BJ (cell line): ENCODE measurements around the gene GPHN. TPM values are rescaled to one million over a fixed set of nuclear protein-coding genes. Genes with fewer than 3 reads are reported as not detected.

Experiments used
- CTCF ChIA-PET: fragments of 350-600 bp; formaldehyde crosslinking; extraction: SDS; loops from one replicate; lab custom pipeline; 2021; ENCODE audit warnings: antibody characterized with exemption, inconsistent platforms; lab: Yijun Ruan, JAX
- POLR2A ChIA-PET: fragments of 300-600 bp; sonication (Branson Sonifier 250); formaldehyde crosslinking; extraction: SDS; loops from one replicate; lab custom pipeline; 2021; ENCODE audit warnings: antibody characterized with exemption; lab: Charles Lee
- DNase-seq: peaks from one replicate; pipeline ENCODE4 v3.0.0-alpha.2; 2011; ENCODE audit warnings: low read depth
- H3K27me3 ChIP-seq: 2 replicates; pipeline ENCODE4 v1.6.0; 2011; ENCODE audit warnings: low read length; ENCODE audit not compliant: control insufficient read depth, insufficient read depth
- H3K36me3 ChIP-seq: 2 replicates; pipeline ENCODE4 v1.5.1; 2011; ENCODE audit warnings: low read length; ENCODE audit not compliant: control insufficient read depth, insufficient read depth
- H3K4me3 ChIP-seq: 2 replicates; pipeline ENCODE4 v1.5.1; 2011; ENCODE audit warnings: low read depth, mild to moderate bottlenecking, control low read depth, low read length
- CTCF ChIP-seq: IDR thresholded peaks from 2 replicates; pipeline ENCODE4 v1.5.1; 2011; ENCODE audit warnings: low read depth, mild to moderate bottlenecking, control low read depth, inconsistent platforms, low read length, moderate library complexity; ENCODE audit not compliant: insufficient read depth
- polyA plus RNA-seq: library from polyadenylated mRNA; depleted of rRNA; stranded (reverse); fragments of >200 nt; gene quantifications from 2 replicates; pipeline ENCODE4 v1.2.3, GENCODE V29; 2011

Gene GPHN
- polyA plus RNA-seq, 1 experiment = 7.7 TPM

DNA sequence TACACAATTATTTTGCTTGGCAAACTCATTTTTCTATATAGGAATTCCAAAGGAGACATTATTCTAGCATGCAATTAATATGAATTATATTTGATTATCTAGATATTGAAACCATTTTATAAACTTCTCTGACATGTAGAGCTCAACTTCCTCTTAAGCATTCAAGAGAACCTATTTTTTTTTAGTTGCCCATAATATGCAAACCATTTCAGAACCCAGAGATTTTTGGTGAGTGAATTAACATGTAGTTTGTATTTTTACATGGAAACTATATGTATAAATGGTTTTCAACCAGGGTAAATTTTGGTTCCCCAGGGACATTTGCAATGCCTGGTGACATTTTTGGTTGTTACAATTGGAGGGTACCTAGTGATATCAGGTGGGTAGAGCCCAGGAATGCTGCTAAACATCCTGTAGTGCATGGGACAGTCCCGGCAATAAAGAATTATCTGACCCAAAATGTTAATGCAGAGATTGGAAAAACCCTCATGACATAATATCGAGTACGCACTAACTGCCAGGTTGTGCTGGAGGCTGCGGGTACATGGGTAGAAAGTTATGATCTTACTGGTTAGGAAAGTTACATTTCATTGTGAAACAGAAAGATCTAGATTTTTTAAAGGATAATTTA, 342.4 kb downstream of the GPHN start:
- no peak for DNase-seq
- TF ChIP-seq CTCF = no peak
- ChIA-PET CTCF (interaction anchor here (1.3 kb wide), 1 partner anchor 287 kb away, joined by 5 read pairs; no protein-coding TSS in a partner anchor), POLR2A (no interaction called here)
- H3K4me3 ChIP-seq = no peak overlapping the region
- H3K27me3 ChIP-seq = no peaks in the 10 kb centered on the region
- no peaks in the 10 kb centered on the region for H3K36me3 ChIP-seq

- H3K36me3 ChIP-seq = no peaks in the 10 kb centered on the region
- H3K4me3 ChIP-seq = no peak overlapping the region
- ChIA-PET POLR2A (no interaction called here), CTCF (interaction anchor here (1.0 kb wide), 1 partner anchor 12 kb away, joined by 4 read pairs; no protein-coding TSS in a partner anchor)
- no peak for DNase-seq
- TF ChIP-seq CTCF = no peak
- H3K27me3 ChIP-seq = no peaks in the 10 kb centered on the region
Measured at GRCh38 chr14:66853311-66853710, 345.4 kb downstream of the GPHN start.

- Histone ChIP-seq H3K4me3 (no peak overlapping the region), H3K27me3 (no peaks in the 10 kb centered on the region), H3K36me3 (no peaks in the 10 kb centered on the region)
- POLR2A ChIA-PET = no interaction called here
- DNase-seq = no peak
- no peak for TF ChIP-seq CTCF
- CTCF ChIA-PET = no interaction called here
Measured at GRCh38 chr14:66857867-66858266, 349.9 kb downstream of the GPHN start.

GRCh38 chr14:66859063-66859671, 351.2 kb downstream of the GPHN start:
- TF ChIP-seq CTCF = no peak
- ChIA-PET CTCF (no interaction called here), POLR2A (no interaction called here)
- Histone ChIP-seq H3K4me3 (no peak overlapping the region), H3K36me3 (no peaks in the 10 kb centered on the region), H3K27me3 (no peaks in the 10 kb centered on the region)
- DNase-seq = no peak

DNA sequence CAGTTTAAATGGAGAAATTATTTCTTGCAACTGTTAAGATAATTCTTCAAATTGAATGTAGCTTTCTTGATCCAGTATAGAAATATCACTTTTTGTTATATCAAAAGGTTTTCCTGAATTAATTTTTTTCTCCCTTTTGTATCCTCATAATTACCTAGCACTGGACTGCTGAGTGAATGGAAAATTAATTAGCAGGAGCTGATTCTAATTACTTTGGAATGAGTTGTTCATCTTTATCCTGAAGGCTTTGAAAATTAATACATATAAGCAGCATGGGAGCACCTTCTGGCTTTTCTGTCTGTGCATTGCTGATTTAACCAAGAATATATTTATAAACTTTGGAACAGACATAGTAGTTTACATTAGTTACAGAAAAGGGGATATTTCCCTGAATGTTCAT, 373.6 kb downstream of the GPHN start:
- no peak for DNase-seq
- CTCF ChIA-PET = no interaction called here
- H3K36me3 ChIP-seq = no peaks in the 10 kb centered on the region
- no peak overlapping the region for H3K4me3 ChIP-seq
- POLR2A ChIA-PET = no interaction called here
- no peak for TF ChIP-seq CTCF
- H3K27me3 ChIP-seq = no peaks in the 10 kb centered on the region
